Tibial nerve (tissue), 3 donors: ENCODE data around the gene TMEM63B.

Source experiments
- CTCF ChIP-seq, 5 experiments: fragments of 200-600 bp in 3 of 5; fragments of 450-650 bp in 2 of 5; sonication (generic) in 3 of 5; IDR thresholded peaks; one replicate each; pipeline ENCODE4 v1.5.1; 2016 to 2019; ENCODE audit warnings: antibody characterized with exemption in 5 of 5, mild to moderate bottlenecking in 3 of 5, moderate library complexity in 2 of 5
- POLR2A ChIP-seq, 2 donors: fragments of 450-650 bp; IDR thresholded peaks; one replicate each; pipeline ENCODE4 v1.6.1; 2017; ENCODE audit warnings: antibody characterized with exemption in 2 of 2, mild to moderate bottlenecking in 2 of 2, moderate library complexity in 2 of 2

- no peak for TF ChIP-seq POLR2A (IDR thresholded peaks at IDR 0.05)
- no peak for TF ChIP-seq CTCF (IDR thresholded peaks at IDR 0.05)
Measured at GRCh38 chr6:44185953-44186634, 58.7 kb downstream of the TMEM63B start.
